Fibroblast of mammary gland (primary cell): Measurements from ENCODE around the gene F8A2.

ENCODE experiments used
- DNase-seq: peaks from one replicate; pipeline ENCODE4 v3.0.0-alpha.2; 2010; ENCODE audit warnings: low read depth
- H3K4me3 ChIP-seq: 2 replicates; pipeline ENCODE4 v1.5.1; 2011; ENCODE audit warnings: low read depth, mild to moderate bottlenecking, low read length, moderate library complexity; ENCODE audit not compliant: control insufficient read depth
- TF ChIP-seq, protein P1 (sequence below): conservative IDR thresholded peaks from 2 replicates; pipeline ENCODE4 v1.5.1; 2011; ENCODE audit warnings: low read depth, low read length, inconsistent platforms; ENCODE audit not compliant: control insufficient read depth, insufficient read depth

Gene F8A2

DNA sequence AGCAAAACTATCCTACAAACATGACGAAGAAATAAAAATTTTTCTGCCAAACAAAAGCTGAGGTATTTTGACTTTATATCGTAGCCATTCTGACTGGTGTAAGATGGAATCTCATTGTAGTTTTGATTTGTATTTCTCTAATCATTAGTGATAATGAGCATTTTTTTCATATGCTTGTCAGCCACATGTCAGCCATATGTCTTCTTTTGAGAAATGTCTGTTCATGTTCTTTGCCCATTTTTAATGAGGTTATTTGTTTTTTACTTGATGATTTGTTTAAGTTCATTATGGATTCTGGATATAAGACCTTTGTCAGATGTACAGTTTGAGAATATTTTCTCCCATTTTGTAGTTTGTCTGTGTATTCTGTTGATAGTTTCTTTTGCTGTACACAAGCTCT, 24.5 kb downstream of the F8A2 start:
- no peak overlapping the region for H3K4me3 ChIP-seq
- TF ChIP-seq, protein P1, sequence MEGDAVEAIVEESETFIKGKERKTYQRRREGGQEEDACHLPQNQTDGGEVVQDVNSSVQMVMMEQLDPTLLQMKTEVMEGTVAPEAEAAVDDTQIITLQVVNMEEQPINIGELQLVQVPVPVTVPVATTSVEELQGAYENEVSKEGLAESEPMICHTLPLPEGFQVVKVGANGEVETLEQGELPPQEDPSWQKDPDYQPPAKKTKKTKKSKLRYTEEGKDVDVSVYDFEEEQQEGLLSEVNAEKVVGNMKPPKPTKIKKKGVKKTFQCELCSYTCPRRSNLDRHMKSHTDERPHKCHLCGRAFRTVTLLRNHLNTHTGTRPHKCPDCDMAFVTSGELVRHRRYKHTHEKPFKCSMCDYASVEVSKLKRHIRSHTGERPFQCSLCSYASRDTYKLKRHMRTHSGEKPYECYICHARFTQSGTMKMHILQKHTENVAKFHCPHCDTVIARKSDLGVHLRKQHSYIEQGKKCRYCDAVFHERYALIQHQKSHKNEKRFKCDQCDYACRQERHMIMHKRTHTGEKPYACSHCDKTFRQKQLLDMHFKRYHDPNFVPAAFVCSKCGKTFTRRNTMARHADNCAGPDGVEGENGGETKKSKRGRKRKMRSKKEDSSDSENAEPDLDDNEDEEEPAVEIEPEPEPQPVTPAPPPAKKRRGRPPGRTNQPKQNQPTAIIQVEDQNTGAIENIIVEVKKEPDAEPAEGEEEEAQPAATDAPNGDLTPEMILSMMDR: no peak
- no peak for DNase-seq

DNA sequence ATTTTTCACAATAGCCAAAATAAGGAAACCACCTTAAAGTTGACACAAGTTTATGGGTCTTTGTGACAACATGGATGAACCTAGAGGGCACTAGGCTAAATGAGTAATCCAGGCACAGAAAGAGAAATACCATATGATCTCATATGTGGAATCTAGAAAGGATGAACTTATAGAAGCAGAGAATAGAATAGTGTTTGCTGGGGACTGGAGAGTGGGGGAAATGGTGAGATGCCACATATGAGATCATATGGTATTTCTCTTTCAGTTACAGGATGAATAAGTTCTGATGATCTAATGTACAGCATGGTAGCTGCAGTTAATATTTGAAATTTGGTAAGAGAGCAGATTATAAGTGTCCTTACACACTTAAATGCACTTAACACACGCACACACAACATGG, 35.9 kb downstream of the F8A2 start:
- TF ChIP-seq, protein P1: no peak
- H3K4me3 ChIP-seq: no peak overlapping the region
- DNase-seq: no peak
